SK-N-SH (cell line): Measurements from ENCODE around the gene SGTA. TPM values are rescaled to one million over a fixed set of nuclear protein-coding genes. Genes with fewer than 3 reads are reported as not detected.
A peak's percentile ranks its signal among the peaks of the same experiment; 100 is the strongest.

ENCODE experiments used
- CTCF ChIA-PET: fragments of 300-600, 350-600 bp; formaldehyde crosslinking; extraction: SDS; loops from one replicate; lab custom pipeline; 2021; lab: Yijun Ruan, JAX
- POLR2A ChIA-PET: fragments of 350-600 bp; sonication (Branson Sonifier 250); formaldehyde crosslinking; extraction: SDS; loops from one replicate; lab custom pipeline; 2020; ENCODE audit warnings: antibody characterized with exemption, inconsistent platforms; lab: Yijun Ruan, JAX
- DNase-seq: peaks from one replicate; pipeline ENCODE4 v3.0.0; 2012
- H2AFZ ChIP-seq: fragments of 200-600 bp; sonication (generic); 2 replicates; pipeline ENCODE4 v1.8.1; 2016; ENCODE audit warnings: antibody characterized with exemption, mild to moderate bottlenecking, low read depth
- H3F3A ChIP-seq: fragments of 200-600 bp; sonication (generic); replicated peaks from 2 replicates; pipeline ENCODE3; 2016; ENCODE audit warnings: antibody characterized with exemption, mild to moderate bottlenecking; ENCODE audit not compliant: insufficient read depth
- H3K27ac ChIP-seq, 2 experiments: fragments of 200-500 bp in 1 of 2; fragments of 200-600 bp in 1 of 2; sonication (Bioruptor generic) in 1 of 2; sonication (generic), shearing (Covaris generic) in 1 of 2; 2 replicates each; pipeline versions ENCODE4 v1.5.1 to v1.6.1; 2014 to 2016; ENCODE audit warnings: low read depth in 2 of 2, inconsistent platforms in 1 of 2, low read length in 1 of 2, mild to moderate bottlenecking in 1 of 2, mixed read lengths in 1 of 2
- H3K27me3 ChIP-seq: fragments of 200-600 bp; sonication (generic), shearing (Covaris generic); 2 replicates; pipeline ENCODE4 v1.6.1; 2016; ENCODE audit warnings: mixed run types; ENCODE audit not compliant: insufficient read depth
- H3K36me3 ChIP-seq, 2 experiments: fragments of 200-500 bp in 1 of 2; fragments of 200-600 bp in 1 of 2; sonication (Bioruptor generic) in 1 of 2; sonication (generic) in 1 of 2; replicated peaks in 1 of 2; 2 replicates each; pipeline versions ENCODE3 to v1.5.1; 2014 to 2016; ENCODE audit warnings: low read length in 1 of 2, mild to moderate bottlenecking in 1 of 2; ENCODE audit not compliant: insufficient read depth in 2 of 2, control insufficient read depth in 1 of 2
- H3K4me1 ChIP-seq, 2 experiments: fragments of 200-500 bp in 1 of 2; fragments of 200-600 bp in 1 of 2; sonication (Bioruptor generic) in 1 of 2; sonication (generic), shearing (Covaris generic) in 1 of 2; 2 replicates each; pipeline versions ENCODE4 v1.5.1 to v1.6.1; 2014 to 2016; ENCODE audit warnings: low read depth in 1 of 2, low read length in 1 of 2, mixed run types in 1 of 2; ENCODE audit not compliant: insufficient read depth in 2 of 2, control insufficient read depth in 1 of 2
- H3K4me2 ChIP-seq: fragments of 200-600 bp; sonication (generic), shearing (Covaris generic); 2 replicates; pipeline ENCODE4 v1.6.1; 2017; ENCODE audit warnings: mixed run types
- H3K4me3 ChIP-seq, 2 experiments: fragments of 200-500 bp in 1 of 2; fragments of 200-600 bp in 1 of 2; sonication (Bioruptor generic) in 1 of 2; sonication (generic), shearing (Covaris generic) in 1 of 2; 2 replicates each; pipeline versions ENCODE4 v1.5.1 to v1.8.1; 2014 to 2016; ENCODE audit warnings: low read depth in 2 of 2, inconsistent platforms in 1 of 2, low read length in 1 of 2, mild to moderate bottlenecking in 1 of 2, mixed read lengths in 1 of 2, moderate library complexity in 1 of 2
- H3K79me2 ChIP-seq: fragments of 200-600 bp; sonication (generic); 2 replicates; pipeline ENCODE4 v1.8.1; 2017; ENCODE audit warnings: mild to moderate bottlenecking; ENCODE audit not compliant: insufficient read depth
- H3K9ac ChIP-seq: fragments of 200-600 bp; sonication (generic); 2 replicates; pipeline ENCODE4 v1.6.1; 2017; ENCODE audit warnings: mixed run types
- H3K9me2 ChIP-seq: fragments of 200-600 bp; sonication (generic); 2 replicates; pipeline ENCODE4 v1.6.1; 2017; ENCODE audit warnings: mixed run types
- H3K9me3 ChIP-seq: fragments of 200-600 bp; sonication (generic); 2 replicates; pipeline ENCODE4 v1.6.1; 2017; ENCODE audit warnings: mixed run types, mild to moderate bottlenecking, moderate library complexity
- H4K20me1 ChIP-seq: fragments of 200-600 bp; sonication (generic); 2 replicates; pipeline ENCODE4 v1.6.1; 2017; ENCODE audit warnings: mild to moderate bottlenecking, mixed run types; ENCODE audit not compliant: insufficient read depth
- EZH2phosphoT487 ChIP-seq: fragments of 200-600 bp; sonication (generic); IDR thresholded peaks from 2 replicates; pipeline ENCODE4 v1.6.1; 2017; ENCODE audit warnings: low read depth, mixed run types, mild to moderate bottlenecking, antibody characterized with exemption, moderate library complexity, borderline replicate concordance
- FOSL2 ChIP-seq: IDR thresholded peaks from 2 replicates; pipeline ENCODE4 v1.4.0; 2012; ENCODE audit warnings: low read depth, mild to moderate bottlenecking, moderate library complexity, borderline replicate concordance
- FOXJ3 ChIP-seq: sonication (generic); formaldehyde crosslinking; IDR thresholded peaks from 2 replicates; pipeline ENCODE4 v1.5.1; 2020; ENCODE audit warnings: mild to moderate bottlenecking, missing genetic modification reagents
- FOXM1 ChIP-seq: IDR thresholded peaks from 2 replicates; pipeline ENCODE4 v1.4.0; 2012; ENCODE audit warnings: low read depth, mild to moderate bottlenecking
- GATA2 ChIP-seq: sonication (generic); formaldehyde crosslinking; IDR thresholded peaks from 2 replicates; pipeline ENCODE4 v1.5.0; 2020; ENCODE audit warnings: mild to moderate bottlenecking, missing genetic modification reagents
- IRF3 ChIP-seq: fragments of 150-350 bp; IDR thresholded peaks from 2 replicates; pipeline ENCODE4 v1.6.1; 2016; ENCODE audit warnings: mild to moderate bottlenecking, low read depth, low read length
- MXI1 ChIP-seq: IDR thresholded peaks from 2 replicates; pipeline ENCODE4 v1.6.1; 2012; ENCODE audit warnings: mild to moderate bottlenecking, low read depth, low read length, improper control_type of control experiment
- NRF1 ChIP-seq: IDR thresholded peaks from 2 replicates; pipeline ENCODE4 v1.6.1; 2012; ENCODE audit warnings: low read depth, mild to moderate bottlenecking, low read length
- PBX3 ChIP-seq: IDR thresholded peaks from 2 replicates; pipeline ENCODE4; 2012
- POLR2AphosphoS5 ChIP-seq: IDR thresholded peaks from 2 replicates; pipeline ENCODE4 v1.6.1; 2012; ENCODE audit warnings: low read depth, low read length
- RAD21 ChIP-seq: IDR thresholded peaks from 2 replicates; pipeline ENCODE4 v1.6.1; 2012; ENCODE audit warnings: mild to moderate bottlenecking, low read length
- REST ChIP-seq: IDR thresholded peaks from 2 replicates; pipeline ENCODE4 v1.6.1; 2012; ENCODE audit warnings: mild to moderate bottlenecking, low read depth, low read length, moderate library complexity
- RFX5 ChIP-seq: IDR thresholded peaks from 2 replicates; pipeline ENCODE4 v1.6.1; 2012; ENCODE audit warnings: mild to moderate bottlenecking, improper control_type of control experiment, low read length
- TAF1 ChIP-seq: IDR thresholded peaks from 2 replicates; pipeline ENCODE4 v1.6.1; 2012; ENCODE audit warnings: low read depth, mild to moderate bottlenecking, low read length, moderate library complexity, borderline replicate concordance
- TCF12 ChIP-seq: IDR thresholded peaks from 2 replicates; pipeline ENCODE4 v1.4.0; 2012
- WGBS: methylation state at CpG from one replicate; pipeline ENCODE4 v1.1.6; 2017; ENCODE audit warnings: low lambda C conversion rate; 5-methylcytosine and 5-hydroxymethylcytosine counted together
- polyA plus RNA-seq, 3 experiments: library from polyadenylated mRNA; depleted of rRNA; stranded (reverse); fragments of >200 nt; gene quantifications; 2 replicates each; pipeline ENCODE4 v1.2.3, GENCODE V29; 2012
- TF ChIP-seq, protein P1 (sequence below): IDR thresholded peaks from 2 replicates; pipeline ENCODE4 v1.4.0; 2012; ENCODE audit warnings: low read depth, borderline replicate concordance
- TF ChIP-seq, protein P2 (sequence below): IDR thresholded peaks from 2 replicates; pipeline ENCODE4 v1.4.0; 2012; ENCODE audit warnings: low read depth

Gene SGTA
- polyA plus RNA-seq, 1 of the 3 experiments (the other 2 are of a cell fraction) = 78.4 TPM

DNA sequence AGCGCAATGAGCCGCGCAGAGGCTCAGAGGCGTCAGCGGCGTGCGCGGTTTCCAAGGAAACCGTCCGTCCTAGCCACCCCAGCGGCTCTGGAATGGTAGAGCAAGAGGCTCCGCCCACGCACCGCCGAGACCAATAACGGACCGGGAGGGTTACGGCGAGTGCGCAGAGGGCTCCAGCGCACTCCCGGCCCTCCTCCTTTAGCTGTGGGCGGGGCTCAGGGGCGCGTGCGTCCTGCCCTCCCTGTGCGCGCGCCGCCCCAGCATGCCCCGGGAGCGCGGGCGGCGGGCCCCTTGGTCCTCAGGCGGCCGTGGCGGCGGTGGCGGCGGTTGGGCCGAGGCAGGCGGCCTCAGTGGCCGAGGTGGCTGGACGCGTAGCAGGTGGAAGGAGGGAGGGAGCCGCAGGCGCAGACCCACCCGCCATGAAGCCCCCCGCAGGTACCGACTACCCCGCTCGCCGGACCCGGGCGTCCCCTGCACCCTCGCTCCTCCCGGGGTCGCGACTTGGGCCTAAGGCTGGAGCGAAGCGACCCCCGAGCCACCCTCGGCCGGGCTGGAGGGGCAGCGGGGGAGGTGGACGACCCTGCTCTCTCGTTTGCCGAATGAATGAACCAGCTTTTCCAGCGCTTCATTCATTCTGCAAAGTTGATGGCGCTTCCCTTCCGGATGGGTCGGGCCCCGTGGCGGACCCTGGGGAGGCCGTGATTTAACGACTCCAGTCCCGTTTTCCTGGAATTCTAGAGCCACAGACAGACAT is 2.3 kb upstream of the SGTA start, which contains the start of gene THOP1:
TSS of gene THOP1 (plus strand) at position 260 of the 754 bp plus-strand sequence. CDS start at position 420, 160 bp downstream.
- Histone ChIP-seq H3K4me3 (peak within 1 kb of the TSS; percentile 86 to 90), H3K9ac (peak within 1 kb of the TSS; percentile 86), H4K20me1 (peaks cover 17% of the 10 kb centered on the region), H2AFZ (peak within 1 kb of the TSS; percentile 92), H3K36me3 (peaks cover 0 to 8% of the 10 kb centered on the region in 2 experiments), H3K27ac (peak within 1 kb of the TSS; percentile 61 to 77), H3K9me3 (no peaks in the 10 kb centered on the region), H3K9me2 (no peaks in the 10 kb centered on the region), H3K27me3 (no peaks in the 10 kb centered on the region), H3F3A (peaks cover 12% of the 10 kb centered on the region), H3K4me2 (peak within 1 kb of the TSS; percentile 83), H3K79me2 (peaks cover 75% of the 10 kb centered on the region), H3K4me1 (peaks cover 4 to 25% of the 10 kb centered on the region in 2 experiments; a peak in 2 of 4 replicates)
- 1% methylated on average over 13 of the region's 78 CpGs for WGBS
- TF ChIP-seq RAD21 = no peak
- TF ChIP-seq, protein P1, sequence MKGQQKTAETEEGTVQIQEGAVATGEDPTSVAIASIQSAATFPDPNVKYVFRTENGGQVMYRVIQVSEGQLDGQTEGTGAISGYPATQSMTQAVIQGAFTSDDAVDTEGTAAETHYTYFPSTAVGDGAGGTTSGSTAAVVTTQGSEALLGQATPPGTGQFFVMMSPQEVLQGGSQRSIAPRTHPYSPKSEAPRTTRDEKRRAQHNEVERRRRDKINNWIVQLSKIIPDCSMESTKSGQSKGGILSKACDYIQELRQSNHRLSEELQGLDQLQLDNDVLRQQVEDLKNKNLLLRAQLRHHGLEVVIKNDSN = no peak
- TF ChIP-seq POLR2AphosphoS5 = peak; percentile 68
- peak; percentile 97 for TF ChIP-seq NRF1
- no peak for TF ChIP-seq RFX5
- TF ChIP-seq FOXM1 = no peak
- no peak for TF ChIP-seq GATA2 (CRISPR knock-in tag)
- TF ChIP-seq FOXJ3 (CRISPR knock-in tag) = no peak
- TF ChIP-seq, protein P2, sequence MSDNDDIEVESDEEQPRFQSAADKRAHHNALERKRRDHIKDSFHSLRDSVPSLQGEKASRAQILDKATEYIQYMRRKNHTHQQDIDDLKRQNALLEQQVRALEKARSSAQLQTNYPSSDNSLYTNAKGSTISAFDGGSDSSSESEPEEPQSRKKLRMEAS = peak; percentile 32; the same call in 1 of the 2 replicates
- no peak for TF ChIP-seq PBX3
- TF ChIP-seq FOSL2 = no peak
- TF ChIP-seq MXI1 = peak; percentile 81
- no peak for TF ChIP-seq REST
- no peak for TF ChIP-seq EZH2phosphoT487
- TF ChIP-seq IRF3 = no peak
- TF ChIP-seq TAF1 = 0 out of 2 replicates have a peak, but pooled peaks have one; percentile 3
- no peak for TF ChIP-seq TCF12
- POLR2A ChIA-PET = interaction anchor here (0.6 to 1.0 kb wide), 2 partner anchors 34 to 68 kb away, joined by 3 read pairs; no protein-coding TSS in a partner anchor
- peak; percentile 99 for DNase-seq
- CTCF ChIA-PET = interaction anchor here (0.8 to 3.4 kb wide), 4 partner anchors 8 to 149 kb away, joined by 3 to 13 read pairs (median 3); partner anchors contain the start of genes ZNF554 and ZNF555
